Left hindlimb (tissue), 1 donor: ENCODE results near the gene TWIST2.

ENCODE experiments used
- DNase-seq: peaks from one replicate; pipeline ENCODE4 v3.0.0-alpha.2; 2018

Gene TWIST2

DNA sequence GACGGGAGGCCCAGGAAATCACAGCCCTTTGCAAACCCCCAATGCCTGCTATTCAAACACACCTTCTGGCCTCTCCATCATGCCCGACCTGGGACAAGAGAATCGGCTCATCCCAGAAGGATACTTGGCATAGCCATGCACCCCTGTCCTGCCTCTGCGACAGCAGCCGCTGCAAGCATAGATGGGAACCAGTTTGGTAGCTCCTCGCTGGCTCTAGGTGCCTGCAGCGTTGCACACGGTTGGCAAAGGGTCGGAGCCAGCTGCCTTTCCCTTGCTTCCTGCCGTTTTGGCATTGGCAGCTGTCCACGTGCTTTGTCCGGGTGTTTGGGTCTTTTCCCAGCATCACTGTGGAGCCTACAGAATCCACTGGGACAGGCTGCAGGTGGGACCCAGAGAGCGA lies 76.9 kb downstream of the TWIST2 start:
- peak; percentile 16 for DNase-seq

DNA sequence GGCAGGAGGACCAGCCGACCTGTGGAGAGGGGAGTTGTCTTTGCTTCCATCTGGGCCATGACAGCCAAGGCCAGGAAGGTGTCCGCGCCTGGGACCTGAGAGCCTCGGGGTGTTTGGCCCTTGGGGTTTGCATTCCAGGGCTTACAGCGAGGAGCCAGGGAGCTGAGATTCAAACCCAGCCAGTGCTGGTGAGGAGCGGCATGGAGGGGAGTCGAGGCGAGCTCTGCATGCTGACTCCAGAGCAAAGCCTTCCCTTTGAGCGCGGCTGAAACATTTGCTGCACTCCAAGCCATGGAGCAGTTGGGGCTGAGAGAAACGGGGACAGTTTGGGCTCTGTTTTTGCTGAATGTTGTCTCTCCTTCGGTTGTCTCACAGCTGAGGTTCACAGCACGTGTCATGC lies 77.4 kb downstream of the TWIST2 start:
- DNase-seq = peak; percentile 12

DNA sequence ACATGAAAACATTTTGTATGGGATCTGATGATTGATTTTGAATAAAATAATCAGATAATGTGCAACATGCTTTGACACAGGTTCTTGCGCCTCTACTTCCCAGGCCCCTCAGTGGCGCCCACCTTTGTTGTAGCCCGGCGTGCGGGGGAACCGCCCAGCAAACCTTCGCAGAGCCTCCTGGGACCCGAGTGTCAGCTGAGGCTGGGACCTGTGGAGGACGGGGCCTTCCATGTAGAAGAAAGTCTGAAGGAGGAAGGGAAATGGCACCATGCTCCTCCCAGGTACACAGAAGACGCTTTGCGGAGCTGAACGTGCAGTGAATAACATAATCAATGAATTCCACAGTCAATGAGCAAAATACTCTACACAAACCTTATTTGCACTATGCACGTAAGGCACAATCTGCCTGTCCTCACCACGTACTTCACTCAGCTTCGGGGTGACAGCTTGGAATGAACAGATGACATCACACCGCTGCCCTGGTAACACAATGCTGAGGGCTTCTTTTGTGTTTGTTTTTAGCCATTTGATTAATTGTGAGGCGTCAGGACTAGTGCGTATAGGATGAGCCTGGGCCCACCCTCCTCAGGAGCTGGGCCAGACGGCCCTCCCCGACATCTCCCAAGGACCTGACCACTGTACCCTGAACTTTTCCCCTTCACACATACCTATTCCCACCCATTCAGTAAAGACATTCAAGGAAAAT lies 78.1 kb downstream of the TWIST2 start:
- DNase-seq = peak; percentile 8

DNA sequence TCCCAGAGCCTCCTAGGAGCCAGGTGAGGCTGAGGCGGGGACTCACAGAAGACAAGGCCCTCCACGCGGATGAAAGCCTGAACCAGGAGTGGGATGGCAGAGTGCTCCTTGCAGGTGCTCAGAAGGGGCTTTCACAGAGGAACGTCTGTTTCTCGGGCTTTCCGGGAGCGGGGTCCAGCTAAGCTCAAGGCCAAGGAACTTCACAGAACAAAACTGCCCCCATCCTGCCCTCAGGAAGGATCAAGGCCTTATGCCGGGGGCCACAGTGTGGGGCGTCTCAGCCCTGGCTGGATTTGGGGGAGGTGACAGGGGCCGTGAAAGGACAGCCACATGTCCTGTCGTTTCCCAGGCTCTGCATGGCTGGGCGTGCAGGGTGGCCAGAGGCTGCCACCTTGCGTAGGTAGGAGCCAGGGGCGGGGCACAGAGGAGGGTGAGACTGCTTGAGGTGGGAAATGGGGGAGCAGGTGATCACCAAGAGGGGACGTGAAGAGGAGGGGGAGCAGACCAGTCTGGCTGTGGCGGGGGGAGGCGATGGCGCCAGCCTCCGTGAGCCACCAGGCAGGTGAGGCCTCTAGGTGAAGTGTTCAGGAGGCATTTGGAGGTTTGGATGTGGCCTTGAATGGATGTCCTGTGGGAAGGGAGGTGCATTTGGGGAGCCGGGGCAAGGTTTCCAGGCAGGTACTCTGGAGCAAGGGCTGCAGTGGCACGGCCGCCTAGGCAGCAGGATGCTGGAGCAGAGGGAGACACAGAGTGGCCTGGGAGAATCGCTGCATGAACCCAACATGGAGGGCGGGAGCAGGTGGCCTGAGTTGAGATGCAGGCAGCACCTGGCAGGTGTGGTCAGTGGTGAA lies 79.1 kb downstream of the TWIST2 start:
- peak; percentile 16 for DNase-seq

DNA sequence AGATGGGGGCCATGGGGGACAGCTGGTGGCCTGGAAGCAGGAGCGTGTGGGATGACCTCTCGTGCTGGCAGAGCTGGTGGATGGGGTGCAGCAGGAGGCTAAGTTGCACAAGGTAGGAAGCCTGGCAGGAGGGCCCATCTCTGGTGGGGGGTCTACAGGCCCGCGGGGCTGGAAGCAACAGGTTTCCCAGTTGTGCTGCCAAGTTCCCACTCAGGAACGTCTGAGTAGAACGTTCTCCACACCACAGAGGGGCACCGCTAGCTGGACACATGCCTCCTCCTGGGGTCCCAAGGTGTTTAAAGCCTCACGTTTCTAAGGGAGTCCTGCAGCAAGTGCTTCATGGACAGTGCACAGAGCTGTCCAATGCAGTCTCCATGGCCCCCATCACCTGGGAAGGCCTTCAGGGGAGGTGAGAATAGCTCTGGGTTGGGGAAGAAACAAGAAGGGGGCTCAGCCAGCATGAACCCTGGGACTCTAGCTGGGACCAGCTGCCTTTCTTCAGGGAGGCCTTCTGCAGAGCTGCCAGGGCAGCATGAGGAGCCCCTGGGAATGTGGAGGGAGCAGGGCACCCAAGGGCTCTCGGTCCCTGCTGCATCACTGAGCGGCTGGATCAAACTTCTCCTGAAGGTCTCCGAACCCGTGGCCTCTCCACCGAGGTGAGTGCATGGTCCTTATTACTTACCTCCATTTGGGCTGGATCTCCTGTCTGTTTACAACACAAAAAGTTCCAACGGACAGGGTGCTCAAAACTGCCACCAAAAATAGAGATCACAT lies 80.0 kb downstream of the TWIST2 start:
- peak; percentile 10 for DNase-seq

DNA sequence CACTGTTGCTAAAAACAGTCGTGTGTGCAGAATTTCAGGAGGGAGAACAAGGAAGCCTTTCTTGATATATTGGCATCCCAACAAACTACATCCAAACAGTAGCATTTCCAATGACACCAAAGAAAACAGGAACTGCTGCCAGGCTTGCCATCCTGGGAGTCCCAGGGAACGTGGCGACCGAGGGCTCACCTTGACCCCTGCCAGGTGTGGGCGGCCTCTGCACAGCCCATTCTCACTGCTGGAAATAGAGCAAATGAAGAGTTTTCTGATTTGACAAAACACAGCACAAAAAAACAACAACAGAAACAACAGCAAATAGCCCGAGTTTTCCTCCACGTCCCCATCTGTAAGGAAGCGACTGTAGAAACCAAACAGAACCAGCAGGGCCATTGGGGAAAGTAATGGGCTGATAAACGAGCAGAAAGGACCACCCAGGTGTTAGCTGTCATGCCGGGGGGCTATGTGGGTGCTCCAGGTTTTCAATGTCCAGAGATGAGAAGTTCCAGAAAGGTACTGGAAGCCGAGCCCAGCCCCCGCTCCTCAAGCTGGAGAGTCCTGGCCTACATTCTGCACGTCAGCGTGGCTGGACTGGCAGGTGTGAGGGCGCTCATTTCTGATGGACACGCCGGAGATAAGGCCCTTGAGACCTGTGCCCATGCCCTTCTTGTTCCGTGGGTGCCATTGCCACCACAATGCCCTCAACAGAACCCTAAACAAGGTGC lies 80.8 kb downstream of the TWIST2 start:
- DNase-seq = no peak

DNA sequence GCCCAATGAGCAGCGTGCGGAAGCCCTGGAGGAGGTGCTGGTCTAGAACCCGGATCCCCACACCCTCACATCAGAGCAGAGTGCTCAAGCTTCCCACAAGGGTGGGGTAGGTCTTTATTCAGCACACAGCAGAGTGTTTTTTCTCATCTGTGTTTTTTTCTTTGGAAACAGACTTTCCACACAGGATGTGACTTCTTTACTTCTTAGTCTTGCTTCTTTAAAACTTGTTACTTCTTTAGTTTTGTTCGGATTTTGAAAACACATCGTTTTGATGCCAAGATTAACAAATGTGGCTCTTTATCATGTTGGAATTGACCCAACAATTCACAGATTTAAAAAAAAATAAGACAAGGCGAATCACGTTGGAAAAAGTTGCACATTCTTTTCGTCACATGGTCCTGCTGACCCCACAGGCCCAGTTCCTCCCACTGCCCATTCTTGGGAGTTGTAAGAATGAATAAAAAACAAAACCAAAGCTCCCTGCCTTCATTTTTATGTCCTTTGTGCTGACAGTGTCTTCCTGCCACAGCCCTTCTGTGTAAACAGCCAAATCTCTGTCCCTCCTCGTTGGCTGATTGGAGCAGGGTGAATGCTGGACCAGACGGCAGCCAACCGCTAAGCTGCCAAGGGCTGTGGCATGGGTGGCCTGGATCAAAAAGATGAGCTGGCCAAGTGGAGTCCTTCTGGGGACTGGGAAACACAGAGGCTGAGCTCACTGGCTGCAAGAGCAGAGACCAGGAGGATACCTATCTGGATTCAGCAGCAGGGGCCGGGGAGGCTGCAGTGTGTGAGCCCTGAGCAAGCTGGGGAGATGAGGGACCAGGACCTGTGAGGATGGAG lies 81.6 kb downstream of the TWIST2 start:
- DNase-seq = peak; percentile 42

DNA sequence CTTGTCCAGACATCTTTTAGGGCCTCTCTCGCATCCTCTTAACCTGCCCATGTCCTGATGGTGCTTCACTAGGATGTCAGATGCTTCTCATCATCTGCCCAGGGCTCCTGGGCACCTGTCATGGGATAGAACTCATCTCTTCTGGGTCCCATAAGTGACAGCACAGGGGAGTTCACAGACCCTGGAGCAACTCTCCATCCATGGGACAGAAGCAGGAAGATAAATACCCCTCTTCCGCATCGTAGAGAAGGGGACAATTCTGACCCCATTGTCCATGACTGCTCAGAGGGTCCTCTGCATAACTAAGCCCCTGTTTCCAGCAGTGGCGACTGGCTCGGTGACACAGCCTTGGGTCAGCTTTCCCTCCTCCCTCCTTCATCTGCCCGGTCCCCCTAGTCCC lies 82.3 kb downstream of the TWIST2 start:
- peak; percentile 15 for DNase-seq

DNA sequence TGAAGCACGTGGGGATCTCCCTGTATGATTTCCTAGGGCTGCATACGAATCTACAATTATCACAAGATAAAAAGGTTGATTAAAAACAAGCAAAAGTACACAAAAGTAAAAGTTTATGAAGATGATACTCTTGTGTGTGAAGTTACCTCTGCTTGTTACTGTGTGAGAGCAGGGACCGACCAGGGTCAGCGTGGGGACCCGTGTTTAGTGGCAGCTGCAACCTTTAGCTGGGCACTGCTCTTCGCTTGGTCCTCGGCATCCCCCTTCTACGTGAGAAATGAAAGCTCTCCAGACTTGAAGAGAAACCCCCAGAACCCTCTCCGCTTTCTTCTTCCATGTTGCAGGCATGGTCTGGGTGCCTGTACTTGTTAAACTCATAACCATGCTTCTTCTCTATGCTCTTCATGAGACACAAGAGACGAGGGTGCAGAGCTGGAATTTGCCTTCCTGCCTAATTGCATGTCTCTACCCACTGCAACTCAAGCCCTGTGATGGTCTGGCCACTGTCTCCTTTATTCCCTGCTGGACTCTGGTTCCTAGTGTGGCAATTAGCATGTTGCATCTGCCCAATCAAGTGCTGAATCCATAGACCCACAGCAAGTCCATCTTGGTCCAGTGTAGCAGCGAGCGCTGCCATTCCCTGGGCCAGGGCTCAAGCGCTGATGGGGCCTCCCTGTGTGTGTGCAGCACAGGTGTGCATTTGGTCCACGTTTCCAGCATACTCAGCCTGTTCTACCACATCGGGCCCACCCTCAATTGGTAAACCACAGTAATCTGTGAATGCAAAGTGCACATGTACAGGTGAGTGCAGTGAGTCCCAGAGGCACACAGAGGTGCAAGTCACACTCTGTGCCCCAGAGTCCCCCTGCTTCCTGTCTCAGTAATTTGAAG lies 88.5 kb downstream of the TWIST2 start:
- no peak for DNase-seq

DNA sequence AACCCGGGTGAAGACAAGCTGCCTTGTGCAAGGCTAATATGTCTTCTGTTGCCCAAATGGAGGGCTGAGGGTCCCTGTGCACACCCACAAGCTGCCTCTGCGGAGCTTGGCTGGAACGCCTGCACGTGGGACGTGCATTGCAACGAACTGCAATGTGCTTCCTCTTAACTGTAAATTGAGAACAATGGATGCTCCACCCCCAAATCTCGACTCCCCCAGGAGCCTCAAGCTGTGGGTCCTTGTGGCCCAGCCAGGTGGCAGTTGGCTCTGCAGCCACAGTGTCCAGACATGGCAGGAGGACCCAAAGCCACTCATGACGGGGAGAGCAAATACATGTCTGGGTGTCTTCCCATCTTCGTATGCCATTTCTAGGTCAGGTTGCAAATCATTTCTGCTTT lies 90.1 kb downstream of the TWIST2 start:
- DNase-seq = no peak

DNA sequence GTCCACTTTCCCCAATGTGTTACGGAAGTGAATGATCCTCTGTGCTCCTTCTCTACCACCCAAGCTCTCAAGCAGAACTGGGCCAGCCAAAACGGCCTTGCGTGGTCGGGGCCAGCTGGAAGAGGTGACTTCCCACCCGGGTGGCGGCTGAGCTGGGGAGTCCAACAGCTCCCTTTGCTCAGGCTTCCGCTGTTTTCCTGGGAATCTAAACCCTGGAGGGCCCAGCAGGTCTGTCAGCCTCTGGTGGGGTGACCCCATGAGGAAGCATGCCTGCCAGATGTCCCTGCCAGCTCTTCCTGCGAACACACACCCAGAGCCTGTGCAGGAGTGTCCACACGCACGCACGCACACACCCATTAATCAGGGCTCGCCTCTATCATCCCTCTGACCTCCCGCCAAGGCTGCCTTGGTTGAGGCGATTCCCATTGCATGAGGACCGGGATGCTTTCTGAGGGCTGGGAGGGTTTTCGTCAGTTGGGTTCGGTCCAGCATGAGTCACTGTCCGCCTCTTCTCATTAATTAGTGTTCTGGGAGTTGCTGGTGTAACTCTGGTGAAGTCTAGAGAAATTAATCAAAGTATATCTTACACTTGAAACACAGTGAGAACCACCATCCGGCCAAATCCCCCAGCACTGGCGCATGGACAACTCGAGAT lies 90.6 kb downstream of the TWIST2 start:
- peak; percentile 73 for DNase-seq

DNA sequence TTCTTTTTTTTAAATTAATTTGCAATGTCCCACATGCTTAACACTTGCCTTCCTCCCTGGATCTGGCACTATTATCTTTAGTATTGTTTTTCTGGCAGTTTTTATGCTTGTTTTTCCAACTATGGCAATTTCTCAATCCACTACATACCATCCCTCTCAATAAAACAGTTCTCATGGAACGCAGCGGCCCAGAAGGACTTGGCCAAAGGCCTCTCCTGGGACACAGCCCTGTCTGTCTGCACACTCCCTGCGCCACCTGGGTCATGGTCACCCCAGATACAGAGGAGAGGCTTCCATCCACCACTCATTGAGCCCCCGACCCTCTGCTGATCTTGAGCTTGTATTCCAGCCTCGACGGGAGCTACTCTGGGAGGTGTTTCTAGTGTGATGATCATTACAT lies 91.2 kb downstream of the TWIST2 start:
- DNase-seq = no peak

DNA sequence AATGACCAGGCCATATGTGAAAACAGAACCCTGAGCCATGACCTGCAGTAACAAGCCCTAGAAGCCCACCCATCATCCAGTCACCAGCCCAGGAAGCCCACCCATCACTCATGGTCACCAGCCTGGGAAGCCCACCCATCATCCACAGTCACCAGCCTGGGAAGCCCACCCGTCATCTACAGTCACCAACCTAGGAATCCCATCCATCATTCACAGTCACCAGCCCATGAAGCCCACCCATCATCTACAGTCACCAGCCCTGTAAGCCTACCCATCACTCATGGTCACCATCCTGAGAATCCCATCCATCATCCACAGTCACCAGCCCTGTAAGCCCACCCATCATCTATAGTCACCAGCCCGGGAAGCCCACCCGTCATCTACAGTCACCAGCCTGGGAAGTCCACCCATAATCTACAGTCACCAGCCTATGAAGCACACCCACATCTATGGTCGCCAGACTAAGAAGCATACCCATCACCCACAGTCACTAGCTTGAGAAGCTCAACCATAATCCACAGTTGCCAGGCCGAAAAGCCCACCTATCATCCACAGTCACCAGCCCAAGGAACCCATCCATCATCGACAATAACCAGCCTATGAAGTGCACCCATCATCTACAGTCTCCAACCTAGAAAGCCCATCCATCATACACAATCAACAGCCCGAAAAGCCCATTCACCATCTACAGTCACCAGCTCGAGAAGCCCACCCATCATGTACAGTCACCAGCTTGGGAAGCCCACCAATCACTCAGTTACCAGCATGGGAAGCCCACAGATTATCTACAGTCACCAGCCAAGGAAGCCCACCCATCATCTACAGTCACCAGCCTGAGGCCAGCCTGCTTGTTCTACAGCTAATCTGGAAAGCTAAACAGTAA lies 91.9 kb downstream of the TWIST2 start:
- no peak for DNase-seq

DNA sequence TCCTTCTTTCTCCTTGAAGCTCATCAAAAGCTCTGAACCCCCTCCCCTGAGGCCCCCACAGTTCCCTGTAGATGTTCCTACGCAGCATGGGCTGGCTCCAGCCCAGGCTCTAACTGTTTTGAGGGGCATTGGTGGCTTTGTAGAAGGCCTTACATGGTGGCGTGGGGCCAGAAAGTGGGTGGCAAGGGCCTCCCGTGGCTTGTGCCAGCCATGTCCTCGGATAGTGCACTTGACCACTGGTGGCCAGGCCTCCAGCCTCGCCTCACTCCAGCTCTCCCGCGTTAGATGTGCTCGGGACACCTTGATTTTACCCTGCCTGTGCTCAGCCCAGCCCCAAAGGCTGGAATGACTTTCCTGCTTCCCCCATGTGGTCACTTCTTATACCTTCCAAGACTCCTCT lies 92.9 kb downstream of the TWIST2 start:
- DNase-seq = no peak

DNA sequence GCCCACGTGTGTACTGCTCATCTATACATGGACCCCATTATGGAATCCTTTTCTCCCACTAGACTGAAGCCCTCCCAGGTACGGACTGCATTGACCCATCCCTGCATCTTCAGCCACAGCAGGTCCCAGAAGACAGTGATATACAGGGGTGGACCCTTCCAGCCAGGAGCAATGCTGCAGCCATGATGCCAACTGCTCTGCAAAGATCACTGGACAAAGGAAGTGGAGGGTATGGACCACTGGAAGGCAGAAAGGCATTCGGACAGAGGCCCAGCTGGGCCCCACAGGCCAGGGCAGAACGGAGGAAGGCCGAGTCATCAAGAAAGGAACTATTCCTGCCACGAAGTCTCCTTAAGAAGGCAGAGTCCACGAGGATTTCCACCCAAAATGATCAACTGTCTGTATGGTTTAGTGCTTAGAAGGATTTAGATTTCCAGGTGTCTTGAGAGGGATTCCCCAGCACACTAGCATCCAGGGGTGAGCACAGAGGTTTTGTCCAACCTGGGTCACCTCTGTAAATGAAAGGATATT lies 93.4 kb downstream of the TWIST2 start:
- no peak for DNase-seq

DNA sequence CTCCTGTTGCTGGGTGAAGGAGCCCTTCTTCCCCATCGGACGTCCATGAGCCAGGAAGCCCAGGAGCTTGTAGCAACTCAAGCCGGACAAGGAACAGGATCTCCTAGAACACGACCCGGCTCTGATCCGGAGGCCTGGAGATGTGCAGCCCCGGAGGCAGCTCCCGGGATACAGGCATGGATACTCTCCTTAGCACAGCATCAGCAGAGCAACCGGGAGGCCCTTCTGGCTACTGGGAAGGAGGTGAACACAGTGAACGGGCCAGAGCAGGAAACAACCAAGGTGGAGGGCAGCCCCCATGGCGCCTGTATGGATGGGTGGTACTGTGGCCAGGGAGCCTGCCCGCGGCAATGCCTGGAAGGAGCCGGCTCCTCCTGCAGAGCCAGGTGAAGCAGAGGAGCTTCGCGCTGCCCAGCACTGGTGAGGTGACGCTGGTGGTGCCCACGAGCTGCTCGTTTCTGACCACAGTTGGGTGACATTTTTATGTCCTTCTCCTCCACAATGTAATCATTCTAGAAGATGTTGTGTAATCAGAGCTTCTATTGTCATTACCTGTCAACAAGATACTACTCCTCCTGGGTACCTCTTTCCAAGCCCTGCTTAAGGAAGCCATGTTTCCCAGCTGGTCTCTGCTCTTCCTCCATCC lies 94.3 kb downstream of the TWIST2 start:
- DNase-seq = no peak

DNA sequence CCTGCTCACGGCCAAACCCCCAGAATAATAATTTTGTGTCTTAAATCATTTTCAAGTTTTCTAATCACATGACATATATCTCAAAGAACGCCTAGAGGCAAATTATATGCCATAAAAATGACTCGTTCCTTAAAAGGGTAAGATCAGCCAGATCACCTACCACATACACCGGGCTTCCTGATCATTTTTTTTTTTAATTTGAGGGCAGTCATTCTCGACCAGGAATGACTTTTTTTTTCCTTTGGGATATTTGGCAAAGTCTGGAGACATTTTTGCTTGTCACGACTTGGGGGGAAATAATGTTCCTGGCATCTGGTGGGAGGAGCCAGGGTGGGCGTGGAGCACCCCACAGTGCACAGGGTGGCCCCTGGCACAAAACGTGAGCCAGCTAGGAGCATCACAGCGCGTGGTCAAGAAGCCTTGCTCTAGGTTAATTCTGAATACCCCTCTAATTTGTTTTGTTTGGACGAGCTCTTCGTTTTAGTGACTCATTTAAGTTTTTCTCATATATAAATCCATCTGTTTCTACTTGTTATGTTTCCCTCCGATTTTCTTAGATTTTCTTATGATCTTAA lies 94.9 kb downstream of the TWIST2 start:
- DNase-seq = no peak
